Inflammatory macrophage treated with lipopolysaccharide for 1 hour (primary cell): ENCODE measurements around the gene STX1B.

ENCODE experiments used
- DNase-seq, 2 donors: peaks; one replicate each; pipeline ENCODE4 v3.0.0-alpha.2; 2020 to 2022

The STX1B gene

DNA sequence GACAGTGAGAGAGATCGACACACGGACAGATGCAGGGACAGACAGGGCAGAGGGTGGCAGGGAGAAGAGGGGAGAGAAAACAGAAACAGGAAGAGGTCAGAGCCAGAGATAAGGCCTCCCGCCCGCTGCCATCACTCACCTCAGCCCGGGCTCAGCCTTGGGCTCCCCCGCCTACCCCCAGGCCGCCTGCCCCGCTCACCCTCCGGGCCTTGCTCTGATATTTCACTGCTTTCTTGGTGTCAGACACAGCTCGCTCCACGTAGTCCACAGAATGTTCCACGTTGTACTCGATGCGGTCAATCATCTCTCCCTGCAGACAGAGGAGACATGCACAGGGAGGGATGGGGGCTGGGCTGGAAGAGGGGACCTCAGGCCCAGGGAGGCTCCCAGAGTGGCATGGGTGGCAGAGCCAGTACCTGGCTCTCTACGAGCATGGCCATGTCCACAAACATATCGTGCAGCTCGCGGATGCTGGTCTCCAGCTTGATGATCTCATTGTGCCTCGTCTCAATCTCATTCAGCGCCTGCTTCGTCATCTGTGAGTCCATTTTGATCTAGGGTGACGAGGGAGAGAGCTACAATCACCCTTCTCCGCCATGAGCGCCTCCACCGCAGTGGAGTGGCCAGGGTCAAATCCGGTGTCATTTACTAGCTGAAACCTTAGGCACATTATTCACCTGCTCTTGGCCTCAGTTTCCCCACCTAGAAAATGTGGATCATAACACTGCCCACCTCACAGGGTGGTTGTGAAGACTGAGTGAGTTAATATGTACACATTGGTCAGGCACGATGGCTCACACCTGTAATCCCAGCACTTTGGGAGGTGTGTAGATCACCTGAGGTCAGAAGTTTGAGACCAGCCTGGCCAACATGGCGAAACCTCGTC is 17.3 kb downstream of the STX1B start:
- DNase-seq, result no peak

DNA sequence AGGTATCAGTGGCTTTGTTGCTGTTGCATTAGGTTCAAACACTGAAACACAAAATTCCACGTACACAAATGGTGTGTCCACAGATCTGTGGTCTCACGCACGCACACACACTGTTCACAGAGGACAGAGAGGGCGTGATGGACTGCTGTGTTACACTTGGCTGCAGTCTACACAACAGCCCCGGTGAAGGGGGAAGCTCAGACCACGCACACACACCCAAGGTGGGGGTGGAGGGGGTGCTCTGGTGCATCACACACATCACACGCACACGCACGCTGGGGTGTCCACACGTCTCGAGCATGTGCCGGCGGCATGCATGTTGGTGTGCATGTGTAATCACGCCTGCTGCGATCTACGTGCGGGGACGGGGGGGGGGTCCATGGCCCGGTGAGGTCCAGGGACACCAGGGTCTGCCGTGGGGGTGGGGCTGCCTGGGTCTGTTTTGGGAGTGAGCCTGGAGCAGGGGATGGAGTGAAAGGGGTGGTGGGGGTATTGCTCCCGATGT is 18.1 kb downstream of the STX1B start:
- DNase-seq, result no peak

DNA sequence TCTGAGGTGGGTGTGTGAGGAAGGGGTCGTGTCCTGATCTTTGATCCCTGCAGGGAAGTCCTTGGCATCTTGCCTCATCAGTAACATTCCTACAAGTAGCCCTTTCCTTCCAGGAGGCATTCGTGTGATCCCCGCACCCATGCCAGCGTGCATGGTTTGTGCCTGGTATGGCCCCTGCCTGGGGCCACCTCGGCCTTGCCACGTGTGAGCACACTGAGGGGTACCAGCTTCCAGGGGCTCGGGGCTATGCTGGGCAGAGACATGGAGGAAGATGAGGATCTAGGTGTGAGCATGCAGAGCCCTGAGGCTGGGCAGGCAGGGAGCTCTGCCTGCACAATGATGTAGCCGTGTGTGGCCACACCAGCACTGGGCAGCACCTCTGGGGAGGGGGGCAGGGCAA is 19.4 kb downstream of the STX1B start:
- no peak for DNase-seq

DNA sequence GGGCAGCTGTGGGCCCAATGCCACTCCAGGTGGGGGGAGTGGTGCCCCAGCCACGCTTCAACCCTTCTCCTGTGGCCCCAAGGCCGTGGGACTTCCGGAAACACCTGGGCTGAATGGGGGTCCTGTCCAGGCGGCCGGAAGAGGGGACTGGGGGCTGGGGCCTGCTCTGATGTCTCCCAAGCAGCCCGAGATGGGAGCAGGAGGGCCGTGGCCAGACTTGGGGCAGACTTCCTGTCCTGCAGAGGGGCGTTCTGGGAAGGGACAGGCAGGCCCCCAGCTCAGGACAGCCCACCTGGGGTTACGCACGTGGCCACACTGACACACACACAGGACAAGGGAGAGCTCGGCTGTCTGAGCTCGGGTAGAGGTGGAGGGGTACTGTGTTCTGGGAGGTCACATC is 20.3 kb downstream of the STX1B start:
- DNase-seq, result no peak

DNA sequence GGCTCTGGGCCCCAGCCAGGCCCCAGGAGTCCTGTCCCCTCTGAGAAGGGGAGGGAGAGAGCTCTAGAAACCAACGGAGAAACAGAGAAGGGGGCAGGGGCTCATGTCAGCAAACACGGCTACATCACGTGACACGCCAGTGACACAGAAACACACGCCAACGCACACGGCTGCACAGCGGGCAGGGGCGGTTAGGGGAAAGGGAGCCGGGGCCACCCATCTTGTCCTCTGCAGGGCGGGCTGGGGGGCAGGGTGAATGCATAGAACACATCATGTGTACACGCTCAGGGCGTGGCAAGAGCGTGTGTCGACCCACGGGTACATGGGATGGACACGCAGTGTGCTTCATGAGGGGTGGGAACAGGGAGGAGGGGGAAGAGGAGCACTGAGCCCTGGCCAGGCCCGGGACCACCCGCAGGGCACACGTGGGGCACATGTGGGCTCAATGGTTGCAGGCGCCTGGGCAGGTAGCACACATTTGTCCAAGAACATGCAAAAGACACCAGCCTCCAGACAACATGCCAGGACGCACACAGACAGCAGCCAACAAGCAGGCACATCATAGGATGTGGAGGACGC is 20.9 kb downstream of the STX1B start:
- DNase-seq, result no peak

DNA sequence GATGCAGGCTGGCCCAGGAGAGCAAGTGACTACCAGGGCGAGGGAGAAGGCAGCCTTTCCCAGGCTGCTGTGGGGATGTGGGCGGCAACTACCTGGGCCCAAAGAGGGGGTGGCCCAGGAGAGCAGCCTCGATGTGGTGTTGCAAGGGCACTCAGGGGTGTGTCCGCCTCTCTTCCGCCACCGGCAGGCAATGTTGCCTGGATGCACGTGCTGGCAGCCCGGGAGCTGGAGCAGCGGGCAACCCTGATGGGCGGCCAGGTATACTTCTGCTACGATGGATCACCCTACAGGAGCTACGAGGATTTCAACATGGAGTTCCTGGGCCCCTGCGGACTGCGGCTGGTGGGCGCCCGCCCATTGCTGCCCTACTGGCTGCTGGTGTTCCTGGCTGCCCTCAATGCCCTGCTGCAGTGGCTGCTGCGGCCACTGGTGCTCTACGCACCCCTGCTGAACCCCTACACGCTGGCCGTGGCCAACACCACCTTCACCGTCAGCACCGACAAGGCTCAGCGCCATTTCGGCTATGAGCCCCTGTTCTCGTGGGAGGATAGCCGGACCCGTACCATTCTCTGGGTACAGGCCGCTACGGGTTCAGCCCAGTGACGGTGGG is 22.8 kb downstream of the STX1B start:
- no peak for DNase-seq

DNA sequence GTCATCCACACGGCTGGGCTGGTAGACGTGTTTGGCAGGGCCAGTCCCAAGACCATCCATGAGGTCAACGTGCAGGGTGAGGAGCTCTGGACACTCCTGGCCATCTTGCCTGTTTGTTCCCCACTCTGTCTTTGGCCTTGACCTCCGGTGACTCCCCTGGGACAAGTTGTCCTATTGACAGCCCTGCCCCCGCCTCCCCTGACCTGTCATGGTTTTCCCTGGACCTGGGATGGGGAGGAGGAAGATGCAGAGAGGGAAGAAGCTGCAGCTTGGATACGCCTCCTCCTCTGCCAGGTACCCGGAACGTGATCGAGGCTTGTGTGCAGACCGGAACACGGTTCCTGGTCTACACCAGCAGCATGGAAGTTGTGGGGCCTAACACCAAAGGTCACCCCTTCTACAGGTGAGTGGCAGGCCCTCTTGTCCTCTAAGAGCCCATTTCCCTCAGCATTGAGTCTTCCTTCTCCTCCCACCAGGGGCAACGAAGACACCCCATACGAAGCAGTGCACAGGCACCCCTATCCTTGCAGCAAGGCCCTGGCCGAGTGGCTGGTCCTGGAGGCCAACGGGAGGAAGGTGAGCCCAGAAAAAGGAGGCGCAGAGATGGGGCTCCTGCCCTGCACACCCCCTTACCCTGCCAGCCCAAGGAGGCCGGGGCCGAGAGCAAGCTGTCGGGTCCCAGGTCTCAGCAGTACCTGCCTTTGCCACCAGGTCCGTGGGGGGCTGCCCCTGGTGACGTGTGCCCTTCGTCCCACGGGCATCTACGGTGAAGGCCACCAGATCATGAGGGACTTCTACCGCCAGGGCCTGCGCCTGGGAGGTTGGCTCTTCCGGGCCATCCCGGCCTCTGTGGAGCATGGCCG is 24.1 kb downstream of the STX1B start:
- DNase-seq, result no peak

DNA sequence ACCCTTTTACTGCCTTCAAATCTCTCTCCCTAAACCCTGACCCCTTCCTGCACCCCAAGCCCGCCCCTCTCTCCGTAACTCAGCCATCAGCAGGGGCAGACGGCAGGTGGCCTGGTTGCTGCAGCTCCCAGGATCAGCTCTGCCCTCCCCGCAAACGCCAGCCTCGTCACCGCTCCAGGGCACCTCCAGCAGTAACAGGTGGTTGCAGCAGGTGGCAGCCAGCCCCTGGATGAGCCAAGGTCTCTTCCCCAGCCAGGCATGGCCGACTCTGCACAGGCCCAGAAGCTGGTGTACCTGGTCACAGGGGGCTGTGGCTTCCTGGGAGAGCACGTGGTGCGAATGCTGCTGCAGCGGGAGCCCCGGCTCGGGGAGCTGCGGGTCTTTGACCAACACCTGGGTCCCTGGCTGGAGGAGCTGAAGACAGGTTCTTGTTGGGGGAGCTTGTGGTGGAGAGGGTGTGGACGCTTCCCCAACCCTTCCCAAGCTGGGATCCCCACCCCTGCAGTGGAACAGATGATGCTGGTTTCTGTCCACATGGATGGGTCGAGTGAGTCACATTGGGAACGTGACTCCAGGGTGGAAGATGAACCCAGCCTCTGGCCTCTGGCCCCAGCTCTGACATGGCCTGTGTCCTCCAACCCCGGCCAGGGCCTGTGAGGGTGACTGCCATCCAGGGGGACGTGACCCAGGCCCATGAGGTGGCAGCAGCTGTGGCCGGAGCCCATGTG is 24.9 kb downstream of the STX1B start:
- DNase-seq, result no peak

DNA sequence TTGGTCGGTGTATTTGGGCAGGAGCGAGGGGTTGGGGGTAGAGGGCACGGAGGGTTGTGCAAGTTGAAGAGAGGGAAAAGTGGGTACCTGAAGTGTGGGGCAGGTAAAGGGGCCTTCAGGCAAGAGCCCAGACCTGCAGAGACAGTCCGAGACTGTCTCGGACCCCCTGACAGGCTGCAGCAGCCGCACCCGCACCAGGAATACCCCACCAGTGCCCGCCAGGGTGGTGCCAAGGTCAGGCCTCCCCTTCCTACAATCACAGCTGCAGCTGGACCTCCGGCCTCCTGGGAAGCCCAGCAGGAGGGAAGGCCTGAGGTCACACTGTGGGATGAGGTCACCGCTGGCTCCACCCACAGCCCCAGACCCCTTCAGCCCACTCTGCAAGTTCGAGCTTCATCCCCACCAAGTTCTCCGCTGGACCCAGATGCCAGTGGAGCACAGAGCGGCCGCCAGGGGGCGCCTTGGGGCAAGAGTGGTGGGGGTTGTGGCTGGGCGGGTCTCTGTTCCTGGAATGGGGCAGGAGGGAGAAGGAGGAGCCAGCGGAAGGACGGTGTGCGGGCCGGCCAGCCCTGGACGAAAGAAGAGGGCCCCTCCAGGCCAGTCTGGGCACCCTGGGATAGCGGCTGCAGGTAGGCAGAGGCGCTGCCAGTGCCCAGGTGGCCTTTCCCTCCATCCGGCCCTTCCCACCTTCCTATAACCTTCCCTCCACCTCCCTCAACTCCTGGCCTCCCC is 25.6 kb downstream of the STX1B start, which contains the start of gene HSD3B7:
Gene HSD3B7, plus strand, starts transcription at position 539 of the 732 bp plus-strand sequence. CDS start 452 bp downstream, outside the sequence.
- peak; percentile 67 to 97 for DNase-seq

DNA sequence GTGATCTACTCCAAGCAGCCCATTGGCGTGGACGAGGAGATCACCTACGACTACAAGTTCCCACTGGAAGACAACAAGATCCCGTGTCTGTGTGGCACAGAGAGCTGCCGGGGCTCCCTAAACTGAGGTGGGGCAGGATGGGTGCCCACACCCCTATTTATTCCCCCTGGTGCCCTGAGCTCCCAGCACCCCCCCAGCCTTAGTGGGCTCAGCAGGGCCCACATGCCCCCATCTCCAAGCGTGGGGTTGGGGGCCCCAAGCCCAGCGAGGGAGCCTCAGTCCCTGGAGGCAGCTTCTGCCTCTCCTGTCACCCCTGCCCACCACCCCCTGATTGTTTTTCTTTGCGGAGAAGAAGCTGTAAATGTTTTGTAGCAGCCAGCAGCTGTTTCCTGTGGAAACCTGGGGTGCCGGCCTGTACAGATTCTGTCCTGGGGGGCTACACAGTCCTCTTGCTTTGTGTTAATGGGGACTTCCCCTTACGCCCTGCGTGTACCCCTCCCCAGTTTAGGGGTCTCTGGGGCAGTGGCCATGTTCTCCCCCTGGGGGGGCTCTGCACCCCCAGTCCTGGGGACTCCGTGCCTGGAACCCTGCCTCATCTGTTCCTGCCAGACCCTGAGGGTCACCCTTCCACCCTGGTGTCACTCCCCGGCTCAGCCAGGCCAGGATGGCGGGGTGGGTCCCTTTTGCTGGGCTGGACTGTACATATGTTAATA is 26.4 kb downstream of the STX1B start:
- DNase-seq, result no peak

DNA sequence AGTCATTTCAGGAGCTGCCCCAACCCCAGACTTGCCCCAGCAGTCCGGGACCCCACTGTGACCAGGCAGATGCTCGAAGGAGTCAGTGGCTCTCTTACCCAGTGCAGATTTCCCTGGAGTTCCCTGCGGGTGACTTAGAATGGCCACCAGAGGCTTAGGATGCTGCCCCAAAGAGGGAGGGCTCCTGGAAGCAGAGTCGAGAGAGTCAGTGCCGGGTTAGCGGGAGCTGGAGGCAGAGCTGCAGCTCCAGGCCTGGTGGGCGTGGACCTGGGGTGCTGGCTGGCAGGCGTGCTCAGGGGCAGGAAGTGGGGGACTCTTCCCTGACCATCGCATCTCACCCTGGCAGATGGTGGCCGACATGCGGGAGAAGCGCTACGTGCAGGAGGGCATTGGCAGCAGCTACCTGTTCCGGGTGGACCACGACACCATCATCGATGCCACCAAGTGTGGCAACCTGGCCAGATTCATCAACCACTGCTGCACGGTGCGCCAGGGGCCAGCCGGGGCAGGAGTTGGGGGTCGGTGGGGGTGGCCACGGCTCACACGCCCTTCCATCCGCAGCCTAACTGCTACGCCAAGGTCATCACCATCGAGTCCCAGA is 27.0 kb downstream of the STX1B start:
- no peak for DNase-seq

DNA sequence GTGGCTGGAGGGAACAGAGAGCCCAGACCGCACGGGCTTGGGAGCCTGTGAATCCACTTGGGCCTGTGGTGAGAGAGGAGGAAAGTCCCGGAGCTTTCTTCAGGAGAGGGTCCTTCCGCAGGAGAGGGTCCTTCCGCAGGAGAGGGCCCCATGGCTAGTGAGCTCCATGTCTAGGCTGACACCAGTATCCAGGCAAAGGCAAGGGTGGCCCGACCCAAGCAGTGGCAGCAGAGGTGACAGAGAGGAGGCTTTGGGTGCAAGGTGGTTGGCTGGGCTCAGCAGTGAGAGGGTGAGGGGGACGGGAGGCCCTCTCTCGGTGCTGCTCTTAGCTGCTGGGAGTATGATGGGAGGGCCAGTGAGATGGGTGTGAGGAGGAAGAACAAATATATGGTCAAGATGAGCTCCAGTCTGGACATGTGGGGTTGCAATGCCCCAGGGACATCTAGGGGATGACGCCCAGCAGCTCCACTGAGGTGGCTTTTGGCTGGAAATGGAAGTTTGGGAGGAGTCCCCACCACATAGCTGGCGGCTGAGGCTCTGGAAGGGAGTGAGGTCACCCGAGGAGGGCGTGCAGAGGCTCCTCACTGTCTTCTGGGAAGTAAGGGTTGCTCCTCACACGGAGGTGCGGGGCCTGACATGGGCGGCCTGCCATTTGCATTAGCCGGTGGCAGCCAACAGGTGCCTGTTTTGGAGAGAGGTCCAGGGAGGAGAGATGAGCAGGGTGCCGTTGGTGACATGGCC is 27.7 kb downstream of the STX1B start:
- no peak for DNase-seq

DNA sequence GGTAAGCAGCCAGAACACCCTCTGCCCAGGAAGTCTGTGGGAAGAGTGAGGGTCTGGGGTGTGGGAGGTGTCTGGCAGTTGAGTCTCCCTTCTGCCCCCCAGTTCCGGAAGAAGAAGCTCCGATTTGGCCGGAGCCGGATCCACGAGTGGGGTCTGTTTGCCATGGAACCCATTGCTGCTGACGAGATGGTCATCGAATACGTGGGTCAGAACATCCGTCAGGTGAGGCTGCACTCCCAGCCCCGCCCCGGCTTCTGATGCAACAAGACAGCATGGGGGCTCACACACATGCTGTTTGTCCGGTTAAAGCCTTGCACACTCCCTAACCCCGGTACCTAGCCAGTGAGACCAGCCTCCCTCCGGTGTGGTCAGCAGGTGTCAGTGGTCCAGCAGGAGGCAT is 29.5 kb downstream of the STX1B start:
- DNase-seq, result no peak

DNA sequence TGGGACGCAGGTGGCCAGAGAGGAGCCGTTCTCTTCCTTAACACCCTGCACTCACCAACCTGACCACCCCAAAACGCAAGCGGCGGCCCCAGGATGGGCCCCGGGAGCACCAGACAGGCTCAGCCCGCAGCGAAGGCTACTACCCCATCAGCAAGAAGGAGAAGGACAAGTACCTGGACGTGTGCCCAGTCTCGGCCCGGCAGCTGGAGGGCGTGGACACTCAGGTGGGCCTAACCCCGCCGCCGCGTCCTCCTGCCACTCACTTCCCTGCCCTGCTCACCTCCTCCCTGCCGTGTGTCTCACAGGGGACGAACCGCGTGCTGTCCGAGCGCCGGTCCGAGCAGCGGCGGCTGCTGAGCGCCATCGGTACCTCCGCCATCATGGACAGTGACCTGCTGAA is 30.0 kb downstream of the STX1B start:
- DNase-seq, result no peak

DNA sequence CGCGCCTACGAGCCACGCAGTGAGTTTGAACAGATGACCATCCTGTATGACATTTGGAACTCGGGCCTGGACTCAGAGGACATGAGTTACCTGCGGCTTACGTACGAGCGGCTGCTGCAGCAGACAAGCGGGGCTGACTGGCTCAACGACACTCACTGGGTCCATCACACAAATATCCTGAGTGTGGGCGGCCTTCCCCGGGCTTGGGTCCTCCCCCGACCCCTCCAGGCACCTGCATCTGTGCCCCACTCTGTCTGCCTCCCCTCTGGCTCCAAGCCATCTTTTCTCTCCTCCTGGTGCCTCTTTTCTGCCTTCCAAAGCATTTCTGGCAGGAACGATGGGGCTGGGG is 30.4 kb downstream of the STX1B start:
- DNase-seq, result no peak

DNA sequence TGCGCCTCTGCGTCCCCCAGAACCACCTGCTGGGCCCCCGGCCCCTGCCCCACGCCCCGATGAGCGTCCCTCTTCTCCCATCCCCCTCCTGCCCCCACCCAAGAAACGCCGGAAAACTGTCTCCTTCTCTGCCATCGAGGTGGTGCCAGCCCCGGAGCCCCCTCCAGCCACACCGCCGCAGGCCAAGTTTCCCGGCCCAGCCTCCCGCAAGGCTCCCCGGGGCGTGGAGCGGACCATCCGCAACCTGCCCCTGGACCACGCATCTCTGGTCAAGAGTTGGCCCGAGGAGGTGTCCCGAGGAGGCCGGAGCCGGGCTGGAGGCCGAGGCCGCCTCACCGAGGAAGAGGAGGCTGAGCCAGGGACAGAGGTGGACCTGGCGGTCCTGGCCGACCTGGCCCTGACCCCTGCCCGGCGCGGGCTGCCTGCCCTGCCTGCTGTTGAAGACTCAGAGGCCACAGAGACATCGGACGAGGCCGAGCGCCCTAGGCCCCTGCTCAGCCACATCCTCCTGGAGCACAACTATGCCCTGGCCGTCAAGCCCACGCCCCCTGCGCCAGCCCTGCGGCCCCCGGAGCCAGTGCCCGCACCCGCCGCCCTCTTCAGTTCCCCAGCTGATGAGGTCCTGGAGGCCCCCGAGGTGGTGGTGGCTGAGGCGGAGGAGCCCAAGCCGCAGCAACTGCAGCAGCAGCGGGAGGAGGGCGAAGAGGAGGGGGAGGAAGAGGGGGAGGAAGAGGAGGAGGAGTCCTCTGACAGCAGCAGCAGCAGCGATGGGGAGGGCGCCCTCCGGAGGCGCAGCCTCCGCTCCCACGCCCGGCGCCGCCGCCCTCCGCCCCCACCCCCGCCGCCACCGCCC is 31.0 kb downstream of the STX1B start:
- no peak for DNase-seq

DNA sequence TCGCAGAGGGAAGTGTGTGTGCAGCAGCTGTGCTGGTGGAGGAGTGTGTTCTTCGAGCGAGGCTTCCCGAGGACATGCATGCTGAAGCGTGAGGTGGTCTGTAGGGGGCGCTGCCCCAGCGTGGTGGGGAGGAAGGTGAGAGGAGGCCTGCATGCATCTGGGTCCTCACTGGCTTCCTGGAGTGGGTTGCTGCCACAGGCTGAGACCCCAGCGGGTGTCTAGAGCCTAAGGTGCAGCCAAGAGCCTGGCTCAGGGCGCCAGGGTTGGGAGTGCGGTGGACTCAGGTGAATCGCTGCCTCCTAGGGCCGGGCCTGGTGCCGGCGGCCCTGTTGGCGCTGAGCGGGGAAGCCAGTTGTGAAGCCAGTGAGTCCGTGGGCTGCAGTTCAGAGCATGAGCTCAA is 32.9 kb downstream of the STX1B start:
- no peak for DNase-seq

DNA sequence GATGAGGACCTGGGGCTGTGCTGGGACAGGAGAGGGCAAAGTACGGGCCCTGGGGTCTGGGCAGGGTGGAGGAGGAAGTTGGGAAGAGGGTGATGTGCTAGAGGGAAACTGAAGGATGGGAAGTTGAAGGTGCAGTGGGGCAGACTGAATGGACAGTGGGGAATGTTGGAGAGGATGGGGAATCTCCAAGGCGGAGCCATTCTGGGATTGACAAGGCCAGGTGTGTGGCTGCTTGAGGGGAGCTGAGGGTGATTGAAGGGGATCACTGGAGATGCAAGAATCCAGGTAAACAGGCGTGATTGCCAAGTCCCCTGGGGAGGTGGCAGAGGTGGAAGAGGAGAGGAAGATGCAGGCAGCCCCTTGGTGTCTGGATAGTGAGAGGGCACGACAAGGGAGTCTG is 34.0 kb downstream of the STX1B start:
- no peak for DNase-seq

DNA sequence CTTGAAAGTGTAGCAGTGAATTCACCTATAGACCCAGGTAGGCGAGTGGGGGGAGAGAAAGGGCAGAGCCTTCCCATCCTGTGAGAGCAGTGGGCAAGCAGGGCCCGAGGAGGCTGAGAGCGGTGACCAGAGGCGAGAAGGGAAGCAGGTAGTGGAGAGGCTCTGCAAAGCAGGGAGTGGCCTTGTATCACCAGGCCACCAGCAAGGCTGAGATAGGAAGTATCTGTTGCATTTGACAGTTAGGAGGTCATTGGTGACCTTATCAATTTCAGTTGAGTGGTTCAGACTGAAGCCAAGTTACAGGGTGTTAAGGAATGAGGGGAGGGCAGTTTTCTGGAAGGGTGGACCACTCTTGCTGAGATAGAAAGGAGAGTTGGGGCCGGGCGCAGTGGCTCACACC is 36.1 kb downstream of the STX1B start:
- DNase-seq, result no peak
